H9 (cell line): ENCODE data around the gene TMEM222. TPM values are rescaled to one million over a fixed set of nuclear protein-coding genes. Genes with fewer than 3 reads are reported as not detected.

Experiments
- DNase-seq: peaks from one replicate; pipeline ENCODE4 v3.0.0-alpha.2; 2017
- H2AFZ ChIP-seq: one replicate; pipeline ENCODE4 v1.6.1; 2013; ENCODE audit warnings: mild to moderate bottlenecking, low read length, control low read depth, moderate library complexity
- H2AK5ac ChIP-seq: 2 replicates; pipeline ENCODE4 v1.6.1; 2013; ENCODE audit warnings: low read length, control low read depth, mixed read lengths; ENCODE audit not compliant: insufficient read length
- H2BK120ac ChIP-seq: one replicate; pipeline ENCODE4 v1.6.1; 2013; ENCODE audit warnings: low read depth, mild to moderate bottlenecking, low read length, control low read depth, inconsistent platforms; ENCODE audit not compliant: poor library complexity, severe bottlenecking
- H2BK12ac ChIP-seq: 2 replicates; pipeline ENCODE4 v1.6.1; 2013; ENCODE audit warnings: low read length, control low read depth, mixed read lengths, low read depth; ENCODE audit not compliant: insufficient read length
- H2BK15ac ChIP-seq: 2 replicates; pipeline ENCODE4 v1.6.1; 2013; ENCODE audit warnings: low read depth, low read length, control low read depth
- H2BK20ac ChIP-seq: one replicate; pipeline ENCODE4 v1.6.1; 2013; ENCODE audit warnings: low read depth, mild to moderate bottlenecking, low read length, control low read depth, inconsistent platforms; ENCODE audit not compliant: poor library complexity, severe bottlenecking
- H2BK5ac ChIP-seq: 2 replicates; pipeline ENCODE4 v1.6.1; 2013; ENCODE audit warnings: low read length, control low read depth, mixed read lengths; ENCODE audit not compliant: insufficient read length
- H3K14ac ChIP-seq: 2 replicates; pipeline ENCODE4 v1.6.1; 2013; ENCODE audit warnings: low read length, control low read depth; ENCODE audit not compliant: insufficient read depth
- H3K18ac ChIP-seq: 2 replicates; pipeline ENCODE4 v1.6.1; 2013; ENCODE audit warnings: low read depth, mild to moderate bottlenecking, mixed read lengths, low read length, control low read depth; ENCODE audit not compliant: insufficient read length
- H3K23ac ChIP-seq: 2 replicates; pipeline ENCODE4 v1.6.1; 2013; ENCODE audit warnings: low read length, control low read depth, mixed read lengths, low read depth; ENCODE audit not compliant: insufficient read length
- H3K23me2 ChIP-seq: 2 replicates; pipeline ENCODE4 v1.6.1; 2013; ENCODE audit warnings: low read depth, mild to moderate bottlenecking, mixed read lengths, low read length, control low read depth; ENCODE audit not compliant: insufficient read length, poor library complexity, severe bottlenecking
- H3K27ac ChIP-seq: 2 replicates; pipeline ENCODE4 v1.5.1; 2013; ENCODE audit warnings: low read length, control low read depth, mixed read lengths, low read depth; ENCODE audit not compliant: insufficient read length
- H3K27me3 ChIP-seq: 2 replicates; pipeline ENCODE4 v1.6.1; 2013; ENCODE audit warnings: low read length, control low read depth, inconsistent platforms; ENCODE audit not compliant: insufficient read depth
- H3K4ac ChIP-seq: 2 replicates; pipeline ENCODE4 v1.6.1; 2013; ENCODE audit warnings: low read depth, mild to moderate bottlenecking, control low read depth, inconsistent platforms, low read length, moderate library complexity
- H3K4me1 ChIP-seq: 2 replicates; pipeline ENCODE4 v1.6.1; 2013; ENCODE audit warnings: low read length, control low read depth, inconsistent platforms; ENCODE audit not compliant: insufficient read depth
- H3K4me2 ChIP-seq: 2 replicates; pipeline ENCODE4 v1.6.1; 2013; ENCODE audit warnings: low read length, control low read depth, mixed read lengths; ENCODE audit not compliant: insufficient read length, insufficient read depth
- H3K56ac ChIP-seq: 2 replicates; pipeline ENCODE4 v1.6.1; 2013; ENCODE audit warnings: low read depth, mild to moderate bottlenecking, mixed read lengths, low read length, control low read depth; ENCODE audit not compliant: insufficient read length
- H3K79me1 ChIP-seq: 2 replicates; pipeline ENCODE4 v1.6.1; 2013; ENCODE audit warnings: low read depth, mild to moderate bottlenecking, moderate library complexity, low read length, control low read depth, inconsistent platforms; ENCODE audit not compliant: insufficient read depth, poor library complexity, severe bottlenecking
- H3K79me2 ChIP-seq: 2 replicates; pipeline ENCODE4 v1.6.1; 2013; ENCODE audit warnings: low read length, control low read depth, inconsistent platforms; ENCODE audit not compliant: insufficient read depth
- H3K9ac ChIP-seq: 2 replicates; pipeline ENCODE4 v1.6.1; 2013; ENCODE audit warnings: low read length, control low read depth, mixed read lengths; ENCODE audit not compliant: insufficient read length; ENCODE audit errors: extremely low read depth
- H3K9me3 ChIP-seq: one replicate; pipeline ENCODE4 v1.6.1; 2013; ENCODE audit warnings: low read depth, low read length, inconsistent platforms; ENCODE audit not compliant: control insufficient read depth
- H3T11ph ChIP-seq: one replicate; pipeline ENCODE4 v1.6.1; 2013; ENCODE audit warnings: mild to moderate bottlenecking, low read length, control low read depth, inconsistent platforms
- H4K20me1 ChIP-seq: one replicate; pipeline ENCODE4 v1.6.1; 2013; ENCODE audit not compliant: control insufficient read depth, insufficient read length, insufficient read depth
- H4K5ac ChIP-seq: 2 replicates; pipeline ENCODE4 v1.6.1; 2013; ENCODE audit warnings: low read depth, mild to moderate bottlenecking, mixed read lengths, low read length, control low read depth; ENCODE audit not compliant: insufficient read length
- H4K8ac ChIP-seq: replicated peaks from 2 replicates; pipeline ENCODE4 v1.6.1; 2013; ENCODE audit warnings: low read length, control low read depth, mixed read lengths, low read depth; ENCODE audit not compliant: insufficient read length
- H4K91ac ChIP-seq: 2 replicates; pipeline ENCODE4 v1.6.1; 2013; ENCODE audit warnings: low read depth, mild to moderate bottlenecking, moderate library complexity, mixed read lengths, low read length, control low read depth; ENCODE audit not compliant: insufficient read length
- H3K27ac Mint-ChIP-seq, 3 experiments: 2 replicates in 2 of 3; 3 replicates in 1 of 3; pipeline ENCODE4 v1.8.0; 2020 to 2021; ENCODE audit warnings: mixed read lengths in 3 of 3, mild to moderate bottlenecking in 1 of 3, moderate library complexity in 1 of 3
- H3K27me3 Mint-ChIP-seq: 2 replicates; pipeline ENCODE4 v1.8.0; 2021; ENCODE audit warnings: low read depth, mild to moderate bottlenecking, moderate library complexity, mixed read lengths
- H3K36me3 Mint-ChIP-seq, 3 experiments: 2 replicates in 2 of 3; 3 replicates in 1 of 3; pipeline ENCODE4 v1.8.0; 2020 to 2021; ENCODE audit warnings: low read depth in 3 of 3, mixed read lengths in 3 of 3; ENCODE audit not compliant: insufficient read depth in 1 of 3
- H3K4me1 Mint-ChIP-seq, 2 experiments: 2 replicates each; pipeline ENCODE4 v1.8.0; 2020; ENCODE audit warnings: mixed read lengths in 2 of 2
- H3K4me3 Mint-ChIP-seq, 2 experiments: 2 replicates in 1 of 2; 3 replicates in 1 of 2; pipeline ENCODE4 v1.8.0; 2020 to 2021; ENCODE audit warnings: mild to moderate bottlenecking in 2 of 2, mixed read lengths in 2 of 2, moderate library complexity in 1 of 2
- H3K9me3 Mint-ChIP-seq, 2 experiments: 2 replicates in 1 of 2; 3 replicates in 1 of 2; pipeline ENCODE4 v1.8.0; 2020; ENCODE audit warnings: mild to moderate bottlenecking in 2 of 2, mixed read lengths in 2 of 2, moderate library complexity in 1 of 2
- CTCF ChIP-seq: fragments of 200-600 bp; sonication (generic); conservative IDR thresholded peaks from 3 replicates; pipeline ENCODE4 v1.8.0; 2021; ENCODE audit warnings: antibody characterized with exemption, mild to moderate bottlenecking
- WGBS: extraction: QIAGEN DNeasy Blood & Tissue Kit; methylation state at CpG from one replicate; pipeline ENCODE4 v1.1.7; 2013; ENCODE audit warnings: missing lambda C conversion rate, low lambda C conversion rate, mixed read lengths; ENCODE audit not compliant: insufficient read length; ENCODE audit errors: extremely low coverage; 5-methylcytosine and 5-hydroxymethylcytosine counted together
- total RNA-seq: library from RNA; stranded (reverse); gene quantifications from 2 replicates; pipeline ENCODE4 v1.2.1, GENCODE V29; 2021

Gene TMEM222
- total RNA-seq, 1 experiment from 2014 or later, result 36.8 TPM

GRCh38 chr1:27346991-27347624 is 25.1 kb downstream of the TMEM222 start:
- peaks cover 20% of the 10 kb centered on the region for H3K27me3 Mint-ChIP-seq
- H3K9me3 Mint-ChIP-seq, result no peaks in the 10 kb centered on the region
- no peak for TF ChIP-seq CTCF
- Histone ChIP-seq H3K79me2 (no peaks in the 10 kb centered on the region; the same call in 1 of the 2 replicates), H4K91ac (no peak overlapping the region), H3K27me3 (no peaks in the 10 kb centered on the region), H3T11ph (no peak overlapping the region), H3K4me2 (no peak overlapping the region), H3K18ac (no peak overlapping the region), H2BK120ac (no peak overlapping the region), H3K4me1 (no peaks in the 10 kb centered on the region; the same call in 1 of the 2 replicates), H2BK12ac (no peak overlapping the region), H2AK5ac (no peak overlapping the region), H4K5ac (no peak overlapping the region), H3K14ac (no peak overlapping the region), H3K79me1 (no peaks in the 10 kb centered on the region), H3K9ac (no peak overlapping the region), H2BK20ac (no peak overlapping the region), H3K4ac (no peak overlapping the region), H3K9me3 (no peaks in the 10 kb centered on the region), H2BK5ac (no peak overlapping the region), H3K27ac (no peak overlapping the region), H4K20me1 (peaks cover 4% of the 10 kb centered on the region), H3K23me2 (peaks cover 21% of the 10 kb centered on the region), H2AFZ (no peak overlapping the region), H3K23ac (no peak overlapping the region), H3K56ac (no peak overlapping the region), H2BK15ac (no peak overlapping the region), H4K8ac (no peak overlapping the region)
- H3K4me3 Mint-ChIP-seq, result no peak overlapping the region
- H3K4me1 Mint-ChIP-seq, result peaks cover 29 to 33% of the 10 kb centered on the region in 2 experiments
- WGBS, result no CpG with 5 or more reads among the region's 14 CpGs
- H3K36me3 Mint-ChIP-seq, result peaks cover 5 to 18% (median 12%) of the 10 kb centered on the region in 3 experiments; a peak in 5 of 7 replicates
- H3K27ac Mint-ChIP-seq, result peak overlapping the region in 1 of 3 experiments; percentile 32; a peak in 4 of 7 replicates
- no peak for DNase-seq
